NCI-H510A (cell line): ENCODE data around the gene NDUFV2.

ENCODE experiments used
- DNase-seq: peaks from one replicate; lab custom pipeline; 2025; lab: John Stamatoyannopoulos, UW

Gene NDUFV2

GRCh38 chr18:9117980-9118841 is 15.7 kb downstream of the NDUFV2 start:
- DNase-seq, result no peak

- DNase-seq, result no peak
Measured at GRCh38 chr18:9120796-9121195, 18.3 kb downstream of the NDUFV2 start.

- DNase-seq, result no peak
Measured at GRCh38 chr18:9123520-9123919, 21.0 kb downstream of the NDUFV2 start.

- DNase-seq, result no peak
Measured at GRCh38 chr18:9124824-9125223, 22.3 kb downstream of the NDUFV2 start.

GRCh38 chr18:9126337-9126736 is 23.8 kb downstream of the NDUFV2 start:
- DNase-seq, result no peak

GRCh38 chr18:9130195-9130594 is 27.7 kb downstream of the NDUFV2 start:
- no peak for DNase-seq

GRCh38 chr18:9130806-9131205 is 28.3 kb downstream of the NDUFV2 start:
- no peak for DNase-seq

- no peak for DNase-seq
Measured at GRCh38 chr18:9132628-9133027, 30.1 kb downstream of the NDUFV2 start.

GRCh38 chr18:9133225-9133624 is 30.7 kb downstream of the NDUFV2 start:
- no peak for DNase-seq

GRCh38 chr18:9135081-9135911 is 32.8 kb downstream of the NDUFV2 start:
- no peak for DNase-seq

- peak; percentile 84 for DNase-seq
Measured at GRCh38 chr18:9135912-9136314, 33.4 kb downstream of the NDUFV2 start.

- peak; percentile 96 for DNase-seq
Measured at GRCh38 chr18:9136315-9137155, 34.0 kb downstream of the NDUFV2 start, which contains the start of gene ANKRD12. Gene ANKRD12 (plus strand): TSS chr18:9136781. CDS start chr18:9182433, 45,652 bp downstream.

GRCh38 chr18:9137168-9138066 is 34.9 kb downstream of the NDUFV2 start:
- DNase-seq, result peak; percentile 73

GRCh38 chr18:9139400-9140039 is 37.0 kb downstream of the NDUFV2 start:
- no peak for DNase-seq

- DNase-seq, result no peak
Measured at GRCh38 chr18:9140381-9140780, 37.9 kb downstream of the NDUFV2 start.

GRCh38 chr18:9140984-9141383 is 38.5 kb downstream of the NDUFV2 start:
- DNase-seq, result no peak

GRCh38 chr18:9146224-9146623 is 43.7 kb downstream of the NDUFV2 start:
- no peak for DNase-seq

- peak; percentile 7 for DNase-seq
Measured at GRCh38 chr18:9147440-9148202, 45.1 kb downstream of the NDUFV2 start.

- DNase-seq, result no peak
Measured at GRCh38 chr18:9148203-9148552, 45.7 kb downstream of the NDUFV2 start.

- no peak for DNase-seq
Measured at GRCh38 chr18:9150121-9150520, 47.6 kb downstream of the NDUFV2 start.
